Measurements from ENCODE around the gene CLRN3.

CLRN3 gene

GRCh38 chr10:127894146-127894545, 1.4 kb upstream of the CLRN3 start:
- no peak for DNase-seq

DNA sequence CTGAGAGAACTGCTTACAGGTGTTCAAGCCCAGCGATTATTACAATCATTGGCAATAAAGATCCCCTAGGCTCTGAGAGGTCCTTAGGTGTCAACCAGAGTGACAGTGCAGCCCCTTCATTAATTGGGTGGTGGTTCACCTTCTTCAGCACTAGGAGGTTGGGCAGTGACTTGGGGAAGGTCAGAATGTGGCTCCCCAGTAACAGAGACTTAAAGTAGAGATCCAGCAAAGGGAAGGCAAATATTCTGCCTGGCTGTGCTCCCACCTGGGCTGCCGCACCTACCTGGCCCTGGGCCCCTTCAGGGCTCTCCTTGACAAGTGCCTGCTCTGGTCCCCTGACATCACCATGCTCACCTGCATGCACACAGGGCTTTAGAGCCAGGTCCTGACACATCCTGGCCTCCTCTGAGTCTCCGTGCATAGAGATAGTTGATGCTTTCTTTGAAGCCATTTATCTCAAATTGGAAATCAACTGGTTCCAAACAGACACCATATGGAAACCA, 1.9 kb downstream of the CLRN3 start:
- DNase-seq: no peak

DNA sequence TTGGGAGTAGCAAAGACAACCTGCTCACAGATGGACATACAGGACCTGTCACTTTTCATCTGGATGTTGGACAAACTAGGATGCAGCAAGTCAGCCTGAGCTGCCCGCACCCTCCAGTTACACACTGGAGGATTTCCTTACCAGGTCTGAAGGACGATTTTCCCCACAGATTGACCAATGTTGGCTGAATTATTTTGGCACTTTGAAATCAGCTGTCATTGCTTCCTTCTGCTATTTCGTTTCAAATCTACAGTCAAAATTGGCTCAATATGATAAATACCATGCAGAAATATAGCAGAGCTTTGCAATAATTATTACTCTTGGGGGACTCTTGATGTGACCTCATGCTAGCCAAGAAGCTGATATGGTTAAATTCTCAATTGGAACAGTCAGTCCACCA, 2.5 kb downstream of the CLRN3 start:
- no peak for DNase-seq

GRCh38 chr10:127889605-127890195, 3.0 kb downstream of the CLRN3 start:
- no peak for DNase-seq

DNA sequence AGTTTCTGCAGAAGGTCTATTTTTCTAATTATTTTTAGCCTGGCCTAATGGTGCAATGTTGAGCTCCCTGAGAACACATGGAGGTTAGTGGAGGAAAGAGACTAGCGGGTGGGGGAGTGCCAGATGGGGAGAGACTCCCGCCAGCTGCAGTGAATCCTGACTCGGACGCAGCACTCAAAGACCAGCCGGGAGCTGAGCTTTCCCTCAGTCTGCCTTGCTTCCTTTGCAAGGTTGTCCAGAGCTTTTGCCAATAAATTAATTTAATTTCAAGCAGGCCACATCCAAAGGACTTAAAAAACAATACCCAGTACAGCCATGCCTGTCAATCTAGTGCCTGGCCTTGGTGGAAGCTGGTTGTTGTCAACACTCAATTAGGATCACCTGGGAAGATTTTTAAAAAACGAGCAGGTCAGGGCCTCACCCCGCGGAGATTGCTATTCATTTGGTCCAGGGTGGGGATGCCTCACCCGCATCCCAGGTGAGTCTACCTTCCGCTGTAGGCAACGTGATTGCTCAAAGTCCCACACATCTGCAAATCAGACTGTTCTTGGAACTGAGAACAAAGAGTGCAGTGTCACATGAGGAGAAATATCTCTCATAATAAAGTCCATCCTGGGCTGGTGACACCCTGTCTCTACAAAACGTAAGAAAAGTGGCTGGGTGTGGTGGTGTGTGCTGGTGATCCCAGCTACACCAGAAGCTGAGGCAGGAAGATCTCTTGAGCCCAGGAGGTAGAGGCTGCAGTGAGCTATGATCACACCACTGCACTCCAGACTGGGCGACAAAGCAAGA, 4.0 kb downstream of the CLRN3 start:
- no peak for DNase-seq

DNA sequence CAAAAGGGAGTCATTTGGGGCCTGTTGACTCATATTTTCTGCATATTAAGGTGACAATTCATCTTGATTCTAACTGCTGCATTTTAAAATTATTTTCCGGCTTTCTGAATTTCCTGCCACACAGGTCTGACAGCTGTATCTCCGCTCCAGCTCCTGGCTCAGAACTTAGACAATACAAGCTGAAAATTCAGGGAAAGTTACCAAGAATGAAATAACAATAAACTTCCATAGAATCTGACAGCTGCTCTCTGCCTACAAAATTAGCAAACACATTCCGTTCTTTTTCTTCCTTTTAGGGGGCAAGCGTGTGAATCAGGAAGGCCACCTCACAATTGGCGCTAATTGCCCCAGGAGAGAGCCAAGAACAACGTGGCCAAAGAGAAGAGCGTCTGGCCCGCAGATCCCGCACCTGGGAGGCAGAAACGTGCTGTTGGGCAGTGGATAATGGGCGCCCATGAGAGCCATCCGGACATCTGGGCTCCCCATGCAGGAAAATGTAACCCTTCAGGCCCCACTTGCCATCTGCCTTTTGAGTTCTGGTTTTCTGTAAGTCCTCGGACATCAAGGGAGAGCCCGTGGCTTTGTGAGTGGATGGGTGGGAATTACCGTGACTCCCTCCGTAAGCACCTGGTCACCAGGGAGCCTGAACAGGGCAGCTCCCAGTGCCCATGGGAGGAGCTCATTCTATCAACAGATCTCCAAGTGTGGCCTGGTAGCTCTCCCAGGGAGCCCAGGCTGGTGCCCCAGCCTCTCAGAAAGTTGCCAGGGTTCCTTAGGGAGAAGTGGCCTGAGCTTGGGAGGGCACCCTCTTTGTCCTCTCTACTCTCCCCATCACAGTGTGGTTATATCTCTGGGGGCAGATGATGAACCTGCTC, 5.0 kb downstream of the CLRN3 start:
- DNase-seq: no peak

- no peak for DNase-seq
Observed at GRCh38 chr10:127886371-127887051, 6.2 kb downstream of the CLRN3 start.

DNA sequence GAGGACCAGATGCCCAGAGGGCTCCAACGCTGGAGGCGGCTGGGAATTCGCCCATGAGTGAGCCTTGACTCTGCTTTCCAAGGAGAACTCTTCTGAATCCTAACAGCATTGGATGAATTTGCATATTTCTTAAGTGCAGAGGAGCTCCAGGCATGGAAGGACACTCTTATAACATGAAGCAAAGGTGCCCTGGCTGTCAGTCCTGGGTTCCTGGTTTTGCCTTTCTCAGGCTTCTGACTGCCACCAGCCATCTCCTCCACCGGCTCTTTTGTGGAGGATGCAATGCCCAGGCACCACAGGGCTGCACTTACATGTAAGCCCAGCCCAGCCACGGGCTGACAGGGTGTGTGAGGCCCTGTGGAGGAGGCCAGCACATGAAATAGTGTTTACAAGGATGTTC, 8.2 kb downstream of the CLRN3 start:
- no peak for DNase-seq

DNA sequence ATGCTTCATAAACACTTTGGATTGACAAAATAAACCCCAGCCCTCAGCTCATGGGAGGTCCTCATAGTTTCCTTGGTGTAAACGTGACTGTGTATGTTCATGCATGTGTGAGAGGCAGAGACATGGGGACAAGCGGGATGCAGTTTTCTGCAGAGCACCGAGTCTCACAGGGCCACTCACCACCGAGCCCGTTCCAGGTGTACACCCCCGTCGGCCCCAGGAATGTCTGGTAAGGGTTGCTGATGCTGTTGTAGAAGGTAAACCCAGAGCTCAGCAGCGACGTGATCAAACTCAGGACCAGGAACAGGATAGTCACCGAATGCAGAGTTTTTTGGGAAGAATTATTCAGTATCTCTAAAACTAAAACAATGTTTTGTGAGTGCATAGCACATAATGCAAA, 9.2 kb downstream of the CLRN3 start:
- DNase-seq: no peak

GRCh38 chr10:127882801-127883459, 9.8 kb downstream of the CLRN3 start:
- no peak for DNase-seq

- no peak for DNase-seq
Observed at GRCh38 chr10:127882391-127882790, 10.3 kb downstream of the CLRN3 start.

GRCh38 chr10:127881262-127881661, 11.5 kb downstream of the CLRN3 start:
- no peak for DNase-seq

DNA sequence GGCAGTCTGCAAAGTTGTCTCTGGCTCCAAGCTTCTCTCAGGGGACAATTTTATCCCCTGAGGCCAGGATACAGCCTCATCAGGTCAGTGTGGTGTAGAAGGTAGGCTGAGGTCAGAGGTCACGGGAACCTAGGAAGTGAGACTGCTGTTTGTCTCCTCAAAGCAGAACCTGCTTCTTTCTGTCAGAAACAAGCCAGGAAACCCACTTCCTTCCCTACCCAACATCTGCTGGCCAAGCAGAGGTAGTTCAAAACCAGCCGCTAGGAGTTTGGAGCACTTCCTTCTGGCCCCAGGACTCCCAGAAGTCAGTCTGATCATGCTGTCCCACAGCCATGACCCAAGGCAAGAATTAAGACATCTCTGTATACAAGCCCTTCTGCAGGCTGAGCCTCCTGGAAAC, 12.2 kb downstream of the CLRN3 start:
- no peak for DNase-seq

DNA sequence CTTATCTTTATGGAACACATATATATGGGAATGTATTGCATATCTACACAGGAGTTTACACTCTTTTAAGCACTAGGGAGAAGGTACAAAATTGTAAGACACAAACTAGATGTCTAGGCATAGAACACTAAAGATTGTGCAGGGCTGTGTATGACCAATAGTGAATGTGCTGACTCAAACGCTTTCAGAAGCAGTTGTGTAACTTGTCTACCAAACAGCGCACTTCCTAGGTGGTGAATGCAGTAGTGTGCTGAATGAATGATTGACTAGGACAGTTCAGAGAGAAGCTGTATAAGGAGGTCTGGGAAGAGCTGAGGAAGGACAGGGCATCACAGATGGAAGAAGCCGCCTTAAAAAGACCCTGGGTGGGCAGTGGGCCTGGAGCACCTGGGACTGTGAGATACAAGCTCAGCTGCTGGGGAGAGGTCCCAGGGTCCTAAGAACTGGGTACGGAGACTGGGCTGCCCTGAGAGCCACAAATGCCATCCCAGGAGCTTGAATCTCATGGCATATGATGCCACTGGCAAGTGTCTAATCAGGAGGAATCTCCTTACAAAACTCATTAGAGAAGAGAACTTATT, 14.2 kb downstream of the CLRN3 start:
- no peak for DNase-seq

DNA sequence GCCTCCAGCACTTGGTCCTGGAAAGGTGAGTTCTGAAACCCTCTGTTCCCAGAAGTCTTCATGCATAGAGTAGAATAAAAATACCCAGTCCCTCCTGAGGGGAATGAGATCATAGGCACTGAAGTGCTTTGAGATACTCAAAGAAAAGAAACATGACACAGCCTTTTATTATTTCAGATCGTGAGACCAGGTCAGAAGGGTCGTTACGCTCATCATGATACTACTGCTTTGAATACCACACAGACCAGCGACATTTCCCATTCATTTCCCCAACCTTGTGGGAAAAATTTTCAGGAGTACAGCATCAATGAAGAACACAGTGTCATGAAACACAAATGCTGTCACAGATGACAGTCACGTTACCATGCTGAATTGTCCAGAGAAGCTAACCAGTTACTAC, 15.0 kb downstream of the CLRN3 start:
- DNase-seq: no peak

- no peak for DNase-seq
Observed at GRCh38 chr10:127877116-127877515, 15.6 kb downstream of the CLRN3 start.

- no peak for DNase-seq
Observed at GRCh38 chr10:127875916-127876315, 16.8 kb downstream of the CLRN3 start.

DNA sequence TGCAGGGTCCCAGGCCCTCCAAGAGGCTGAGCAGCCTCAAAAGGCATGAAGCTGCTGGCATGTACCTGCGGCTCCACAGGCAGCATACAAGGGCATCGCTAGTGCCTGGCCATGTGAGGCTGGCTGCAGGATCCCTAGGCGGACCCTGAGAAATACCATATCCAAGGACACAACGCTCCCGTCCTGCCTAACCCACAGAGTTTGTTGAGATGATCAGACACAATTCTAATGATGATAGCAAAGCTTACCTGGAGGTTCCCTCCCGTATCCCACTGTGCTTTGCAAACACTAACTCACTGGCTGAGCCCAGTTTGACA, 17.3 kb downstream of the CLRN3 start:
- no peak for DNase-seq

- DNase-seq: no peak
Observed at GRCh38 chr10:127874671-127875448, 17.9 kb downstream of the CLRN3 start.

- no peak for DNase-seq
Observed at GRCh38 chr10:127873901-127874470, 18.8 kb downstream of the CLRN3 start.
